ENCODE data around the gene SLC24A3. TPM values are rescaled to one million over a fixed set of nuclear protein-coding genes. Genes with fewer than 3 reads are reported as not detected.
A peak's percentile ranks its signal among the peaks of the same experiment; 100 is the strongest.

Gene SLC24A3
- total RNA-seq, 1 donor from 2014 or later: 0.10 TPM

- Mint-ChIP-seq H3K4me1 (ENCODE audit: low read depth) (no peaks in the 10 kb centered on the region), H3K27me3 (ENCODE audit: low read depth) (peaks cover 31% of the 10 kb centered on the region), H3K4me3 (ENCODE audit: unreplicated experiment) (no peak overlapping the region), H3K36me3 (ENCODE audit: low read depth) (no peaks in the 10 kb centered on the region), H3K9me3 (ENCODE audit: low read depth) (no peaks in the 10 kb centered on the region), H3K27ac (ENCODE audit: unreplicated experiment) (no peak overlapping the region)
- DNase-seq (ENCODE audit: low spot score): no peak
- TF ChIP-seq CTCF (IDR thresholded peaks at IDR 0.05): peak; percentile 64
Observed at GRCh38 chr20:19583532-19584175, 371.2 kb downstream of the SLC24A3 start.

- H3K36me3 Mint-ChIP-seq (ENCODE audit: low read depth): no peaks in the 10 kb centered on the region
- no peak for DNase-seq (ENCODE audit: low spot score)
- no peak overlapping the region for H3K4me3 Mint-ChIP-seq (ENCODE audit: unreplicated experiment)
- no peaks in the 10 kb centered on the region for H3K4me1 Mint-ChIP-seq (ENCODE audit: low read depth)
- H3K9me3 Mint-ChIP-seq (ENCODE audit: low read depth): peaks cover 9% of the 10 kb centered on the region
- no peak overlapping the region for H3K27ac Mint-ChIP-seq (ENCODE audit: unreplicated experiment)
- H3K27me3 Mint-ChIP-seq (ENCODE audit: low read depth): peaks cover 9% of the 10 kb centered on the region
- TF ChIP-seq CTCF (IDR thresholded peaks at IDR 0.05): no peak
Observed at GRCh38 chr20:19588241-19588640, 375.8 kb downstream of the SLC24A3 start.

- DNase-seq (ENCODE audit: low spot score): no peak
- no peaks in the 10 kb centered on the region for H3K36me3 Mint-ChIP-seq (ENCODE audit: low read depth)
- no peak for TF ChIP-seq CTCF (IDR thresholded peaks at IDR 0.05)
- peaks cover 9% of the 10 kb centered on the region for H3K9me3 Mint-ChIP-seq (ENCODE audit: low read depth)
- H3K4me1 Mint-ChIP-seq (ENCODE audit: low read depth): no peaks in the 10 kb centered on the region
- peaks cover 6% of the 10 kb centered on the region for H3K27me3 Mint-ChIP-seq (ENCODE audit: low read depth)
- H3K27ac Mint-ChIP-seq (ENCODE audit: unreplicated experiment): no peak overlapping the region
- H3K4me3 Mint-ChIP-seq (ENCODE audit: unreplicated experiment): no peak overlapping the region
Observed at GRCh38 chr20:19588732-19589131, 376.3 kb downstream of the SLC24A3 start.

- no peak for TF ChIP-seq CTCF (IDR thresholded peaks at IDR 0.05)
- H3K9me3 Mint-ChIP-seq (ENCODE audit: low read depth): peaks cover 9% of the 10 kb centered on the region
- no peak overlapping the region for H3K4me3 Mint-ChIP-seq (ENCODE audit: unreplicated experiment)
- H3K27ac Mint-ChIP-seq (ENCODE audit: unreplicated experiment): no peak overlapping the region
- H3K4me1 Mint-ChIP-seq (ENCODE audit: low read depth): no peaks in the 10 kb centered on the region
- no peak for DNase-seq (ENCODE audit: low spot score)
- H3K27me3 Mint-ChIP-seq (ENCODE audit: low read depth): peaks cover 6% of the 10 kb centered on the region
- H3K36me3 Mint-ChIP-seq (ENCODE audit: low read depth): no peaks in the 10 kb centered on the region
Observed at GRCh38 chr20:19589787-19590362, 377.4 kb downstream of the SLC24A3 start.

GRCh38 chr20:19590382-19590781, 377.9 kb downstream of the SLC24A3 start:
- Mint-ChIP-seq H3K9me3 (ENCODE audit: low read depth) (peaks cover 9% of the 10 kb centered on the region), H3K36me3 (ENCODE audit: low read depth) (no peaks in the 10 kb centered on the region), H3K27me3 (ENCODE audit: low read depth) (peaks cover 6% of the 10 kb centered on the region), H3K4me1 (ENCODE audit: low read depth) (no peaks in the 10 kb centered on the region), H3K27ac (ENCODE audit: unreplicated experiment) (no peak overlapping the region), H3K4me3 (ENCODE audit: unreplicated experiment) (no peak overlapping the region)
- DNase-seq (ENCODE audit: low spot score): no peak
- no peak for TF ChIP-seq CTCF (IDR thresholded peaks at IDR 0.05)

All from chondrocyte (in vitro differentiated cells).